K562 (cell line): ENCODE results near the gene BCL11A. TPM values are rescaled to one million over a fixed set of nuclear protein-coding genes. Genes with fewer than 3 reads are reported as not detected.

Source experiments
- CHD7 ChIP-seq: fragments of 200-600 bp; sonication (generic); IDR thresholded peaks from one replicate; pipeline ENCODE4 v1.6.1; 2012; ENCODE audit warnings: mild to moderate bottlenecking, low read depth, low read length, inconsistent platforms
- DMBX1 ChIP-seq: fragments of 250-450 bp; sonication (Bioruptor Pico); IDR thresholded peaks from 2 replicates; pipeline ENCODE4 v1.8.0; 2022; ENCODE audit warnings: inconsistent platforms, mild to moderate bottlenecking, moderate library complexity, borderline replicate concordance
- FOS ChIP-seq: IDR thresholded peaks from 3 replicates; pipeline ENCODE4 v1.6.1; 2011; ENCODE audit not compliant: insufficient read length; ENCODE audit errors: extremely low read depth
- KDM1A ChIP-seq, 2 experiments: fragments of 450-650 bp; IDR thresholded peaks; 2 replicates each; pipeline ENCODE4 v1.6.1; 2016; ENCODE audit warnings: mild to moderate bottlenecking in 2 of 2
- KDM2B ChIP-seq: fragments of 250-450 bp; sonication (Bioruptor Pico); IDR thresholded peaks from 2 replicates; pipeline ENCODE4 v1.8.0; 2021; ENCODE audit warnings: mild to moderate bottlenecking, moderate library complexity
- MCM5 ChIP-seq: fragments of 450-650 bp; IDR thresholded peaks from 2 replicates; pipeline ENCODE4 v1.6.1; 2016; ENCODE audit warnings: low read depth
- NFIX ChIP-seq: fragments of 250-450 bp; sonication (Bioruptor Pico); IDR thresholded peaks from 2 replicates; pipeline ENCODE4 v1.4.0; 2020; ENCODE audit warnings: low read depth, mild to moderate bottlenecking, moderate library complexity
- PHF8 ChIP-seq: fragments of 200-600 bp; sonication (generic); IDR thresholded peaks from 2 replicates; pipeline ENCODE4 v1.6.1; 2012; ENCODE audit warnings: mixed run types, mild to moderate bottlenecking, inconsistent platforms, low read length, moderate library complexity, borderline replicate concordance
- PURB ChIP-seq: sonication (generic); formaldehyde crosslinking; IDR thresholded peaks from 2 replicates; pipeline ENCODE4 v1.9.0; 2021; ENCODE audit warnings: low read depth, mild to moderate bottlenecking, missing genetic modification reagents
- STAG1 ChIP-seq: sonication (generic); formaldehyde crosslinking; IDR thresholded peaks from 2 replicates; pipeline ENCODE4 v1.5.0; 2020; ENCODE audit warnings: missing genetic modification reagents, borderline replicate concordance
- ZNF143 ChIP-seq: sonication (generic); formaldehyde crosslinking; IDR thresholded peaks from 2 replicates; pipeline ENCODE4 v1.9.0; 2022; ENCODE audit warnings: mild to moderate bottlenecking, missing genetic modification reagents
- polyA plus RNA-seq, 8 experiments: library from polyadenylated mRNA; depleted of rRNA in 4 of 8; stranded (reverse) in 5 of 8; unstranded in 3 of 8; fragments of >200 nt; fragmentation: Nextera tagmentation in 2 of 8; fragmentation: Illumina TruSeq in 1 of 8; extraction: Ambion mirVana in 2 of 8; extraction: Trizol in 1 of 8; gene quantifications; 2 replicates each; pipeline versions ENCODE4 v1.2.1 to v1.2.3, GENCODE V29; 2011 to 2014; ENCODE audit warnings: inconsistent platforms in 1 of 8, missing spikeins in 1 of 8
- total RNA-seq, 7 experiments: library from RNA; depleted of rRNA in 6 of 7; stranded (reverse); fragments of >200 nt in 6 of 7; fragmentation: Illumina TruSeq in 2 of 7; extraction: Trizol in 2 of 7; gene quantifications; 2 replicates each; pipeline versions ENCODE4 v1.2.1 to v1.2.3, GENCODE V29; 2011 to 2021; ENCODE audit warnings: low replicate concordance in 1 of 7
- TF ChIP-seq, protein P1 (sequence below): sonication (generic); formaldehyde crosslinking; IDR thresholded peaks from 2 replicates; pipeline ENCODE4 v1.8.1; 2023; ENCODE audit warnings: mild to moderate bottlenecking, missing genetic modification reagents

BCL11A gene
- total and polyA plus RNA-seq, 9 of the 15 experiments (the other 6 are each of a cell fraction or from before 2014, with no cell fraction given): 0.13 TPM; not detected in 8

DNA sequence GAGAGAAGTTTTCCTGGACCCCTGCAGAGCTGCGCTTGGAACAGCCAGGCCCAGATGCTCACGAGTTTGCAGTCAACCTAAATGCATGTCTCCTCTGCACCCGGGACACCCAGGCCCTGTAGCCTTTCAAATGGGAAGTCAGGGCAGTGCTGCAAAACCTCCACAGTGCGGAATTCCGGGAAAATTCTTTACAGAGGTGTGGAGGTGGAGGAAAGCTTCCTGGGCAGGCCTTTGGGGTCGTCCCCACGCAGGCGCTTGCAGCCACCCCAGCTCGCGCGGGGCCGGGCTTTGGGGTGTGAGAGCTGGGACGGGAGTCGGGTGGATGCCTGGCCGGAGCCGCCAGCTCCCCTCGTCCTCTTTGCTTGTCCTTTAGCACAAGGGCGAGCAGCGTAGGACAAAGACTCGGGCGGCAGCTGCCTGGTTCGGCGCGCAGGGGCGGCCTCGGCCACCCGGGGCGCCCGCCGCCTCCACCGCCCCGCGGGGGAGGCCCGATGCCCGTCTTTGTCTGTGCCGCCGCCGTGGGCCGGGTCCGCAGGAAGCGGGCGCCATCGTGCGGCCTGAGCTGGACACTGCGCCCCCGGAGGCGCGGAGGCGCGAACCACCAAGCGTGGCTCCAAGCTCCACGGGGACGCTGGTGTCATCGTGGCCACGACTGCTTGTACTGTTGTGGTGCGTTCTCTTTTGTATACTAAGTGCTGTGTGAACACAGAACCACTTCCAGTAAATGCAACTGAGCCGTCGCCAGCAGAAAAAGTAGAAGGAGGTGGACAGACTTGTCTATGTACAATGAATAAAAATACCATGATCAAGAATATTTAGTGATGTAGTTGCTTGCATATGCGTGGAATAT is 28.2 kb upstream of the BCL11A start (continued):
- TF ChIP-seq CHD7: no peak
- TF ChIP-seq, protein P1, sequence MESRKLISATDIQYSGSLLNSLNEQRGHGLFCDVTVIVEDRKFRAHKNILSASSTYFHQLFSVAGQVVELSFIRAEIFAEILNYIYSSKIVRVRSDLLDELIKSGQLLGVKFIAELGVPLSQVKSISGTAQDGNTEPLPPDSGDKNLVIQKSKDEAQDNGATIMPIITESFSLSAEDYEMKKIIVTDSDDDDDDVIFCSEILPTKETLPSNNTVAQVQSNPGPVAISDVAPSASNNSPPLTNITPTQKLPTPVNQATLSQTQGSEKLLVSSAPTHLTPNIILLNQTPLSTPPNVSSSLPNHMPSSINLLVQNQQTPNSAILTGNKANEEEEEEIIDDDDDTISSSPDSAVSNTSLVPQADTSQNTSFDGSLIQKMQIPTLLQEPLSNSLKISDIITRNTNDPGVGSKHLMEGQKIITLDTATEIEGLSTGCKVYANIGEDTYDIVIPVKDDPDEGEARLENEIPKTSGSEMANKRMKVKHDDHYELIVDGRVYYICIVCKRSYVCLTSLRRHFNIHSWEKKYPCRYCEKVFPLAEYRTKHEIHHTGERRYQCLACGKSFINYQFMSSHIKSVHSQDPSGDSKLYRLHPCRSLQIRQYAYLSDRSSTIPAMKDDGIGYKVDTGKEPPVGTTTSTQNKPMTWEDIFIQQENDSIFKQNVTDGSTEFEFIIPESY (CRISPR knock-in tag): no peak
- TF ChIP-seq FOS: no peak
- no peak for TF ChIP-seq PURB (CRISPR knock-in tag)
- peak; percentile 55; the same call in 1 of the 2 replicates for TF ChIP-seq STAG1 (CRISPR knock-in tag)
- no peak for TF ChIP-seq DMBX1 (CRISPR knock-in tag)
- TF ChIP-seq ZNF143: no peak
- no peak for TF ChIP-seq KDM2B
- TF ChIP-seq PHF8: no peak
- TF ChIP-seq NFIX: no peak
- no peak for TF ChIP-seq MCM5
- TF ChIP-seq KDM1A (IDR thresholded peaks at IDR 0.05): no peak
